ENCODE results near the gene RIMS4.

Gene RIMS4

DNA sequence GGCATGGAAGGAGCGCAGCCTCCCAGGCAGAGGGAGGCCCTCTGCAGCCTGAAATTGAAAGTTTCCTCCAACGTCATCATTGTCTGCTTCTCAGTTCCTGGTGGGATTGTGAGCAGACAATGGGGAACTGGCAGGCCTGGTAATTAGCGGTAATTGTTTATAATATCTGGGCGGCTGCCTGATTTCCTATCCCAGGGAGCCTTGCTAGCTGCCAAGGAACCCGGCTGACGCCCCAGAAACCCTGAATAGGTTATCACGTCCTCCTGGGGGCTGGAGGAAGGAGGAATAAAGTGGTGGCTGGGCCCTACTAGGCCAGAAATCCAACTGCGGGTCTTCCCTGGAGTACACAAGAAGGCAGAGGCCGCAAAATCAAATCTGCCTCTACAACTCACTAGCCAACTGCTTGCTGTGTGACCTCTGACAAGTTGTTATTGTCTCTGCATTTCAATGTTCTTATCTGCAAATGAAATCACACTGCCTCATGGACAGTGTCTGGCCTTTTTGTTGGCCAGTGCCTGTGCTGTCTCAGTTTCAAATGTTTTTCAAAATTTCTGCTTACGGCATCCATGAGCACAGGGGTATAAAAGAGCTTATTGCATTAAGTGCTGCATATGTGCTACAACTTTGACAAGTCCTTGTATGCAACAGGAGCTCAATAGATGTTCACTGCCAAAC is 47.7 kb downstream of the RIMS4 start:
- no peak for DNase-seq (ENCODE audit: low read depth)

DNA sequence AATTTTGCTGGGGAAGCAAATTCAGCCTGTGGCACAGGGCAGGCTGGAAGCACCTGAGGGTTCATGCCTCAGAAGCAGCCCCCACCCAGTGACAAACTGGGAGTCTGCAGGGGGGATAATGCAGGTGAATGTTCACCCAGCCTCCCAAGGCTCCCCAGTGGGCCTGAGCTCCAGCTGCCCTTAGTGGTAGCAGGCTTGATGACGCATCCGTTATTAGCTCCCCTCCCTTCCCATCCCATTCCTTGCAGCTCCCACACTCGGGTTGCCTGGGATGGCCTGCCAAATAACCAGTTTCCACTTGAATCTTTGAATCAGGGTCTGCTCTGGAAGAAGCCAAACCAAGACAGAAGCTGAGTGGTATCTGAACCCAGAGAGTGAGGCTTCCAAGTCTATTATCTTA is 48.9 kb downstream of the RIMS4 start:
- DNase-seq (ENCODE audit: low read depth), result no peak

GRCh38 chr20:44759595-44759994 is 50.8 kb downstream of the RIMS4 start:
- DNase-seq (ENCODE audit: low read depth), result no peak

- no peak for DNase-seq (ENCODE audit: low read depth)
Observed at GRCh38 chr20:44758247-44759101, 51.9 kb downstream of the RIMS4 start.

DNA sequence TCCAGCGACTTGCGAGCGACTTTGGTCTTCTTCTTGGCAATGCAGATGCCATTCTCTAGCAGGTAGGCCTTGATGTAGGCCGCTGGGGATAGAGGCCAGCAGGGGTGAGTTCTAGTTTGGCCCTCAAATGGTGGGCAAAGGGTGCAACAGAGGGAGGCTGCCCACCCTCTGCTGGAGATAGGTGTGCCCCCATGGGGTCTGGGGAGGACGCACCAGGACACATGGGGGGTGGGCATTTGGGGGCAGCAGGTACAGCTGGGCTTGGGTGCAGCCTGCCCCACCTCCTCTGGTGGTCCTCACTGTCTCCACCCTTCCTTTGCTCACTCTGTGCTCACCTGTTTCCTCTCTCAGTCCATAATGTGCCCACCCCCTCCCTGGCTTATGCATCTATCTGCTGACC is 53.4 kb downstream of the RIMS4 start:
- DNase-seq (ENCODE audit: low read depth), result no peak

GRCh38 chr20:44756011-44756688 is 54.2 kb downstream of the RIMS4 start:
- DNase-seq (ENCODE audit: low read depth), result no peak

GRCh38 chr20:44754554-44754953 is 55.8 kb downstream of the RIMS4 start:
- DNase-seq (ENCODE audit: low read depth), result no peak

GRCh38 chr20:44752099-44752931 is 58.0 kb downstream of the RIMS4 start:
- no peak for DNase-seq (ENCODE audit: low read depth)

DNA sequence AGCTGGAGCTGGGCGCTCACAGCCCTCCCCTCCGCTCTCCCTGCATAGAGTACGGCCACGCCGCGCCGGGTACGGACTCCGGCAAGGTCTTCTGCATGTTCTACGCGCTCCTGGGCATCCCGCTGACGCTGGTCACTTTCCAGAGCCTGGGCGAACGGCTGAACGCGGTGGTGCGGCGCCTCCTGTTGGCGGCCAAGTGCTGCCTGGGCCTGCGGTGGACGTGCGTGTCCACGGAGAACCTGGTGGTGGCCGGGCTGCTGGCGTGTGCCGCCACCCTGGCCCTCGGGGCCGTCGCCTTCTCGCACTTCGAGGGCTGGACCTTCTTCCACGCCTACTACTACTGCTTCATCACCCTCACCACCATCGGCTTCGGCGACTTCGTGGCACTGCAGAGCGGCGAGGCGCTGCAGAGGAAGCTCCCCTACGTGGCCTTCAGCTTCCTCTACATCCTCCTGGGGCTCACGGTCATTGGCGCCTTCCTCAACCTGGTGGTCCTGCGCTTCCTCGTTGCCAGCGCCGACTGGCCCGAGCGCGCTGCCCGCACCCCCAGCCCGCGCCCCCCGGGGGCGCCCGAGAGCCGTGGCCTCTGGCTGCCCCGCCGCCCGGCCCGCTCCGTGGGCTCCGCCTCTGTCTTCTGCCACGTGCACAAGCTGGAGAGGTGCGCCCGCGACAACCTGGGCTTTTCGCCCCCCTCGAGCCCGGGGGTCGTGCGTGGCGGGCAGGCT is 60.1 kb downstream of the RIMS4 start:
- no peak for DNase-seq (ENCODE audit: low read depth)

GRCh38 chr20:44748005-44748370 is 62.4 kb downstream of the RIMS4 start:
- DNase-seq (ENCODE audit: low read depth), result no peak

DNA sequence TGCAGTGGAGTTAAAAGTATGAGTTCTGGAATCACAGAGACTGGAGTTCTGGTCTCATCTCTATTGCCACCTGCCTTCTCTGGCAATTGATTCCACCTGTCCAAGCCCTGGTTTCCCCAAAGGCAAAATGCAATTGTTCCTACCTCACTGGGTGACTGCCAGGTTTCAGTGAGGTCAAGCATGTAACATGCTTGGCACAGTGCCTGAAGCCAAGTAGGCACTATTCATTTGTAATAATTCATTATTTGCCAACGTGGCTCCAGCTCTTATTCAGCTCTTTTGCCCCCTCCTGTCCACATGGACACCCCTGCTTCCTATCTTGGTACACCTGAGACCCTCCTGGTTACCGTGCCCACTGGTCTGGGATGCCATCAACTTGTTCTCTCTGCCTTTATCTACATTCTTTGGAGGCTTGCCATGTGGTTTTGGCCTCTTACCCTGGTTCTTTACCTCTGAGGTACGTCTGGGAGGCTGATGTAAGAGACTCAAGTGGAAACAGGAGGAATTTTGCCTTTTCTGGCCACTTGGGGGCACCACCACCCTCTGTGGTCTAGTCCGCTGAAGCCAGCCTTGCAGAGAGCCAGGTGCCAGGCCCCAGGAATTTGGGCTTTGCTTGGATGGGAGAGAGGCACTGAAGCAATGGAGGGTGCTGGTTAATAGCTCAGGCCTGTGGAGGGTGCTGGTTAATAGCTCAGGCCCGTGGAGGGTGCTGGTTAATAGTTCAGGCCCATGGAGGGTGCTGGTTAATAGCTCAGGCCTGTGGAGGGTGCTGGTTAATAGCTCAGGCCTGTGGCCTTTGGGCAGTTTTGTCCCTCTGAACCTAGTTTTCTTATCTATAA is 63.0 kb downstream of the RIMS4 start:
- peak; percentile 30 for DNase-seq (ENCODE audit: low read depth)

GRCh38 chr20:44746367-44747165 is 63.8 kb downstream of the RIMS4 start:
- no peak for DNase-seq (ENCODE audit: low read depth)

DNA sequence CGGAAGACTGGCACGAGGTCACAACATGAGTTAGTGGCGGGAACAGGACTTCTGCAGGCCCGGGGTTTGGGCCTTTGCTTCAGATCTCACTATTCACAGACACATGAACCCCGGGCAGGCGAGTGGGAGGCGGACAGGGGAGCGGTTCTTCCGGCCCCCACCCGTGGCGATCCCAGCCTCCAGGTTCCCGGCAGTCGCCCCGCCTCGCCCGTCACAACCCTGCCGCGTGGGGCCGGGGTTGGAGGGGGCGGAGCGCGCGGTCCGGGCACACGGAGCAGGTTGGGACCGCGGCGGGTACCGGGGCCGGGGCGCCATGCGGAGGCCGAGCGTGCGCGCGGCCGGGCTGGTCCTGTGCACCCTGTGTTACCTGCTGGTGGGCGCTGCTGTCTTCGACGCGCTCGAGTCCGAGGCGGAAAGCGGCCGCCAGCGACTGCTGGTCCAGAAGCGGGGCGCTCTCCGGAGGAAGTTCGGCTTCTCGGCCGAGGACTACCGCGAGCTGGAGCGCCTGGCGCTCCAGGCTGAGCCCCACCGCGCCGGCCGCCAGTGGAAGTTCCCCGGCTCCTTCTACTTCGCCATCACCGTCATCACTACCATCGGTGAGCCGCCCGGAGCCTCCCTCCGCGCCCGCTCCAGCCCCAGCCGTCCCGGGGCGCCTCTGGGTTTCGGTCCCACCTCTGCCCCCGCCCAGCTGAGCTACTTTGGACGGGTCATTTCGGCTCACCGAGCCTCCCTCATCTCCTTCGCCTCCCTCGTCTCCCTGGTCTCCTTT is 64.6 kb downstream of the RIMS4 start, which contains the start of gene KCNK15:
TSS of gene KCNK15 (plus strand) at position 268 of the 769 bp plus-strand sequence. CDS start at position 314, 46 bp downstream.
- DNase-seq (ENCODE audit: low read depth), result no peak

DNA sequence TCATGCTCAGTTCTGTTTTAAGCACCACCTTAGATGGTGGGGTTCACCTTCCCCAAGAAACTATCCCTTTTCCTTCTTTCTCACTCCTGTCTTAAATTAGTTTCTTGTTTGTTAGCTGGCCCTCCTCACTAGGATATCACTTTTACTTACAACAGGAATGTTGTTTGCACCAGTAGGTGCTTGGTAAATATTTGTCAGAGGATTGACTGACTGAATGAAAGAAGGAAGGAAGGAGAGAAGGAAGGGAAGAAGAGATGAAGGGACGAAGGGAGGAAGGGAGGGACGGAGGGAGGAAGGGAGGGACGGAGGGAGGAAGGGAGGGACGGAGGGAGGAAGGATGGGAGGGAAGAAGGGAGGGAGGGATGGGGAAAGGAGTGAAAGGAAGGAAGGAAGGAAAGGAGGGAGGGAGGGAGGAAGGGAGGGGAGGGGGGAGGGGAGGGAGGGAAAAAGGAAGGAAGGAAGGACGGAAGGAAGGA is 65.2 kb downstream of the RIMS4 start:
- no peak for DNase-seq (ENCODE audit: low read depth)

GRCh38 chr20:44743916-44744655 is 66.3 kb downstream of the RIMS4 start:
- DNase-seq (ENCODE audit: low read depth), result no peak

DNA sequence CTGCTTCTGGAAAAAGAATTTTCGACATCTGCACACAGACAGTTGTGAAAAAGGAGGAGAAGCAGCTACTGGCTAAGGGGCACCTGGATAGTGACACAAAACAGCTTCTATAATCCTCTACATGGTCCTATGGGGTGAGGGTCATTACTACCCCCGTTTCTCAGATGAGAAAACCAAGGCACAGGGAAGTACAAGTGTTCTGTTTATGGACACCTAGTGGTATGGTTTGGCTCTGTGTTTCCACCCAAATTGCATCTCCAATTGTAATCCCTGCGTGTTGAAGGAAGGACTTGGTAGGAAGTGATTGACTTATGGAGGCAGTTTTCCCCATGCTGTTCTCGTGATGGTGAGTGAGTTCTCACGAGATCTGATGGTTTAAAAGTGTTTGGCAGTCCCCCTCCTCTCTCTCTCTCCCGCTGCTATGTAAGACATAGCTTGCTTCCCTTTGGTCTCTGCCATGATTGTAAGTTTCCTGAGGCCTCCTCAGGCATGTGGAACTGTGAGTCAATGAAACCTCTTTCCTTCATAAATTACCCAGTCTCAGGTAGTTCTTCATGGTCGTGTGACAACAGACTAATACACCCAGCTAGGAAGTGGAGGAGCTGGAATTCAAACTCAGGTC is 67.2 kb downstream of the RIMS4 start:
- DNase-seq (ENCODE audit: low read depth), result no peak

- no peak for DNase-seq (ENCODE audit: low read depth)
Observed at GRCh38 chr20:44742304-44743079, 67.9 kb downstream of the RIMS4 start.
